NCI-H1105 treated with DMSO at 0.1 percent for 48 hours (cell line): ENCODE data around the gene CNTN5.

Experiments used
- DNase-seq: peaks from one replicate; lab custom pipeline; 2025; lab: John Stamatoyannopoulos, UW

Gene CNTN5

GRCh38 chr11:99170591-99170990, 149.8 kb downstream of the CNTN5 start:
- DNase-seq = no peak

- no peak for DNase-seq
These were observed 150.6 kb downstream of the CNTN5 start for GRCh38 chr11:99171330-99171729.

- no peak for DNase-seq
These were observed 155.7 kb downstream of the CNTN5 start for GRCh38 chr11:99176430-99176829.

- DNase-seq = no peak
These were observed 156.7 kb downstream of the CNTN5 start for GRCh38 chr11:99177446-99177845.

GRCh38 chr11:99184146-99184545, 163.4 kb downstream of the CNTN5 start:
- DNase-seq = peak; percentile 36

GRCh38 chr11:99188221-99188620, 167.5 kb downstream of the CNTN5 start:
- DNase-seq = no peak

GRCh38 chr11:99192716-99193115, 172.0 kb downstream of the CNTN5 start:
- DNase-seq = no peak

- no peak for DNase-seq
These were observed 176.7 kb downstream of the CNTN5 start for GRCh38 chr11:99197477-99197876.

GRCh38 chr11:99198215-99198614, 177.5 kb downstream of the CNTN5 start:
- DNase-seq = no peak

GRCh38 chr11:99199341-99199740, 178.6 kb downstream of the CNTN5 start:
- DNase-seq = no peak

- no peak for DNase-seq
These were observed 180.0 kb downstream of the CNTN5 start for GRCh38 chr11:99200720-99201119.

GRCh38 chr11:99208813-99209212, 188.1 kb downstream of the CNTN5 start:
- DNase-seq = no peak

- no peak for DNase-seq
These were observed 208.8 kb downstream of the CNTN5 start for GRCh38 chr11:99229544-99229943.

GRCh38 chr11:99234534-99234933, 213.8 kb downstream of the CNTN5 start:
- no peak for DNase-seq

GRCh38 chr11:99238401-99238800, 217.7 kb downstream of the CNTN5 start:
- DNase-seq = no peak

GRCh38 chr11:99240192-99241030, 219.7 kb downstream of the CNTN5 start:
- DNase-seq = no peak

- DNase-seq = no peak
These were observed 220.3 kb downstream of the CNTN5 start for GRCh38 chr11:99241066-99241465.

- no peak for DNase-seq
These were observed 223.9 kb downstream of the CNTN5 start for GRCh38 chr11:99244613-99245012.

- DNase-seq = peak; percentile 7
These were observed 225.4 kb downstream of the CNTN5 start for GRCh38 chr11:99246199-99246598.

- no peak for DNase-seq
These were observed 235.9 kb downstream of the CNTN5 start for GRCh38 chr11:99256614-99257013.

GRCh38 chr11:99257131-99257530, 236.4 kb downstream of the CNTN5 start:
- no peak for DNase-seq

- DNase-seq = no peak
These were observed 239.9 kb downstream of the CNTN5 start for GRCh38 chr11:99260696-99261095.

GRCh38 chr11:99268886-99269285, 248.1 kb downstream of the CNTN5 start:
- DNase-seq = peak; percentile 97

GRCh38 chr11:99271527-99271926, 250.8 kb downstream of the CNTN5 start:
- peak; percentile 14 for DNase-seq
